ENCODE results near the gene GUCY2F.
A peak's percentile ranks its signal among the peaks of the same experiment; 100 is the strongest.

Gene GUCY2F

DNA sequence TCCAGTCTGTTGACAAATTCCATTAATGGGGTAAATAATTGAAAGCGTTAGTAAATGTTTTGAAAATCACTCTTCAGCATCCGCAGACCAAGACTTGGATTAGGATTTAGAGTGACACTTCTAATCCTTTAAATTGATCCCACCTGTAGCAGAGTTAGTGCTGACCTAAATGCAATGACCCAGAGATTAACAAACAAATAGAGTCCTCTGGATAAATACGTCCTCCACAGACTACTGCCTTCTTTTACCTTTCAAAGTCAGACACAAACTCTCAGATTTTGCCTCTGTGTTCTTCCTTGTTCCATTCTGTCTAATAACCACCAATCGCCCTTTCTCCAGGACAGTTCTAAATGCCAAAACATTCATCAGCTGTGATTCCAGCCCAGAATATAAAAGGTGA lies at the start of gene GUCY2F:
Gene GUCY2F, minus strand, starts transcription at position 101 of the 400 bp plus-strand sequence. CDS start 6,150 bp downstream, outside the sequence.
- DNase-seq (ENCODE audit: low spot score): no peak

DNA sequence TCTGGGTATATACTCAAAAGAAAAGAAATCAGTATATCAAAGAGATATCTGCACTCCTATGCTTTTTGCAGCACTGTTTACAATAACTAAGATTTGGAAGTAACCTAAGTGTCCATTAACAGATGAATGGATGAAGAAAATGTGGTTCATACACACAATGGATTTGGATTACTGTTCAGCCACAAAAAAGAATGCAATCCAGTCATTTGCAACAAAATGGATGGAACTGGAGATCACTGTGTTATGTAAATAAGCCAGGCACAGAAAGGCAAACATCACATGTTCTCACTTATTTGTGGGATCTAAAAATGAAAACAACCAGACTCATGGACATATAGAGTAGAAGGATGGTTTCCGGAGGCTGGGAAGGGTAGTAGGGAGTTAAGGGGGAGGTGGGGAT lies 37.1 kb upstream of the GUCY2F start:
- DNase-seq (ENCODE audit: low spot score): no peak

DNA sequence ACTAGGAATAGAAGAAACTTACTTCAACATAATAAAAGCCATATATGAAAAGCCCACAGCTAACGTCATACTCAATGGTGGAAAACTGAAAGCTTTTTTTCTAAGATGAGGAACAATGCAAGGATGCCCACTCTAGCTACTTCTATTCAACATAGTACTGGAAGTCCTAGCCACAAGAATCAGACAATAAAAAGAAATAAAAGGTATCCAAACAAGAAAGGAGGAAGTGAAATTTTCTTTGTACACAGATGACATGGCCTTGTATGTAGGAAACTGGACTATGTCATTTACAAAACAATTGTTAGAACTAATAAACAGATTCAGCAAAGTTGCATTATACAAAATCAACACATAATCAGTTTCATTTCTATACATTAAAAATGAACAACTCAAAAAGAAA lies 29.2 kb upstream of the GUCY2F start:
- no peak for DNase-seq (ENCODE audit: low spot score)

DNA sequence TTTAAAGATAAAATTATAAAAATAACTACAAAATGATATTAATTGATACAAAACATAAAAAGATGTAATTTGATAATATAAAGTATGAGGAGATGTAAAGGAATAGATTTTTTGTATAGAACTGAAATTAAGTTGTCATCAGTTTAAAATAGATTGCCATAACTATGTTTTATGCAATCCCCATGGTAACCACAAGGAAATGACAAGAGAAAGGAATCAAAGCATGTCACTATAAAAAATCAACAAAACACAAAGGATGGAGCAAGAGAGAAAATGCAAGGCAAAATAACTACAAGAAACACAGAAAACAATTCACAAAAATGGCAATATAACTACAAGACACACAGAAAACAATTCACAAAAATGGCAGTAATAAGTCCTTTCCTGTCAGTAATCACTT lies 27.0 kb upstream of the GUCY2F start:
- DNase-seq (ENCODE audit: low spot score): no peak

DNA sequence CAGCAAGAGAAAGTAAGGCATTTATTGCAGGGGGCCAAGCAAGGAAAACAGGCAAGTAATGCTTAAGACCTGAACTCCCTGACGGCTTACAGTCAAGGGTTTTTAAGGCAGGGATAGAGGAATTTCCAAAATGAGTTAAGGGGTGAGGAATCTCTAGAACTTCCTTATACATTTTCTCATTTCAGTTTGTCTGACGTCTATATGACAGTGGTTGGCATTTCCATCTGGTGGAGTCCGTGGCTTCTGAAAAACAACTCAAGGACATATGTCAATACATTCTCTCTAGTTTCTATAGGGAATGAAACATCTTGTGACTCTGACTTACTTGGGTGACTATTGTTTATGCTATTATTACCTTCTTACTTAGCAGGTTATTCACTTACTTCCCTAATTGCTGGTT lies 19.3 kb upstream of the GUCY2F start:
- no peak for DNase-seq (ENCODE audit: low spot score)

DNA sequence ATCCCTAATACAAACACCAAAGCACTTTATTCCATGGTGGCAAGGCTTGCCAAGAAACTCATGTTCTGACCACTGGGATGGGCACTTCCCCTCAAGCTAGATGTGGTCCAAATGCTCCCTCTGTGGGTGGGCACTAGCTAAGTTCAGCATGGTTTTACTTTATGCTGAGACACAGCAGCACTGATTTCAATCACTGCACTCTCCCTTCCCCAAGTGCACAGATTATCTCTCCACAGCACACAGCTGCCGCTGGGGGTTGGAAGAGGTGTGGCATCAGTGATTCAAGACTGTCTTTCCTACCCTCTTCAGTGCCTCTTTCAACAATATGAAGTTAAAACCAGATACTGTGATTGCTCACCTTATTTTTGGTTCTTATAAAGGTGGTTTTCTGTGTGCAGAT lies 16.5 kb upstream of the GUCY2F start:
- DNase-seq (ENCODE audit: low spot score): no peak

DNA sequence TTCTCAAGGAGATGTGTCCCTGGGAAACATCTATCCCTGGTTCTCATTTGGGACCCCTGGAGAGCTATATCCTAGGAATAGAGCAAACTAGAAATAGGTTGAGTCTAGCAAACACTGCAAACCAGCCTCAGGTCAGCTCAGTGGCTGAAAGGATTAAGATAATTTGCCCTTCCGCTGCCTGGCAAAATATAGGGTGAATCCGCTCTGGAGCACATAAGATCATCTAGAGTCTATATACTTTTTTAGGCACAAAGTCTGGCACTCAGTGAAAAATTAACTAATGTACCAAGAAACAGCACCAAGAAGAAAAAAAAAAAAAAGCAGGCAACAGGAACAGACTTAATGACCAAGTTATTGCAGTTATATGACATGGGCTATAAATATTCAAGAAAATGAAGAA lies 7.3 kb upstream of the GUCY2F start:
- no peak for DNase-seq (ENCODE audit: low spot score)

DNA sequence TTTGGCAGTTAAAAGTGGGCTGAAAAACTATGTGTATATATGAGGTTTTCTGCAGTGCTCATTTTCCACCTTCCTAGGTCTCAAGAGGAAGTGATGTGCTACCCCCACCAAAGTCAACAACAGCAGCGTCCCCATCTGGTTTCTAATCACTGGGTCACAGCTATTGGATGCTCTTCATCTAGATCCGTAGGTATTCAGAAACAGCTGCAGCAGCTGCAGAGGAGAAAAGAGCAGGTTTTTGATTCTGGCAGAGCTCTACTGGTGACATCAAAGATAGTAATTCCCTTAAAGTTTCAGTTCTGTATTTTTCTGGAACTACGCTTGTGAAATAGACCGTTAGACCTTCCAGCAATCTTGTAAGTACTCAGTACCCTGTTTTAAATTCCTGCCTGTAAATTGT lies 5.8 kb upstream of the GUCY2F start:
- no peak for DNase-seq (ENCODE audit: low spot score)

DNA sequence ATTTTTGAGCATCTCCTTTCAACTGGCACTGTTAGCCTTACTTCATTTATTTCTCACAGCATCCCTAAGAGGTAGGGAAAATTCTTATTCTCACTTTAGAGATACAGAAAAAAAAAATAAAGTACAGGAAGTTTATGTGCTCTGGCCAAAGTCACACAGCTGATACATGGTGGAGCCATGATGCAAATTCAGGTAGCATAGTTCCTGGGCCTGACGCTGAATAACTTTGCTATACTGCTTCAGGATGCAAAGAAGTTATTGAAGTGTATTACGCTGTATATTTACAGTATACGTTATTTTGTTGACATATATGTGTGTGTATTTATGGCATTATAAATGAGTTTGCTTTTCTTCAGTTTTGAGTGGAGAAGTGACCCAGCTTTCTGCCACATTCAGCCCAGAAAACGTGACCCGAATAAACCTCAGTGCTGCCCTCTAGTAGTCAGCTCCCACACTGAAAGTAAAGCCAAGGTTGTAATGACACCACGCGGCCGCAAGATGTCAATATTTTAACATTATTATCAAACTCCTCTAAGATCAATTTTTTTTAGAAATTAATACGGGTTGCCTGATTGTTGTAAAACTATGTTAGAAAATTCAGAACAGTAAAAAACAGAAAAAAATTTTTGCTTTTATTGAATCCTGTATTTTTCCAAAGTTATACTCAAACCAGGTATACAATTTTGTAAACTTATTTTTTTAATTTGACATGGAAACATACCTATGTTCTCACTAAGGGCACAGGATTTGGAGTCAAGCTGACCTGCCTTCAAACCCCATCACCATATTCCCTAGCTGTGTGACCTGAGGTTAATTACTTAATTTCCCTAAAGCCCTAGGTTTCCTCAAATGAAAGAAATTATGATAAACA lies 3.8 kb upstream of the GUCY2F start:
- DNase-seq (ENCODE audit: low spot score): peak; percentile 57

DNA sequence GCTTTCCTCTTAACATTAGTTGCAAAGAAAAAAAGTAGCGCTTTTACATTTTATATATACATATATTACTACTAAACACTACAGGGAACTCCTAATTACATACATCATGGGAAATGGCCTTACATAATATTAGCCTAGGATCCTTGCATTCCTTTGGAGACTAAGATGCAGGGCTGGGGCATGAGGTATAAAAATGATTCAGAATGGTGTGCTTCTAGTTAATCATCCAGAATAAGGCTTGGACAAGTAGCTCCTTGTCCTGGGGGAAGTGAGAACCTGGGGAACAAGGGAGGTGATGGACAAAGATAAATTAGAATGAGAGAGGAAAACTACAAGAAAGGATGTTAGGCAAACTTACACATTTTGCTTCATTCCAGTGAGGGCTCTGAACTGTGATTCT lies 3.0 kb upstream of the GUCY2F start:
- DNase-seq (ENCODE audit: low spot score): no peak

DNA sequence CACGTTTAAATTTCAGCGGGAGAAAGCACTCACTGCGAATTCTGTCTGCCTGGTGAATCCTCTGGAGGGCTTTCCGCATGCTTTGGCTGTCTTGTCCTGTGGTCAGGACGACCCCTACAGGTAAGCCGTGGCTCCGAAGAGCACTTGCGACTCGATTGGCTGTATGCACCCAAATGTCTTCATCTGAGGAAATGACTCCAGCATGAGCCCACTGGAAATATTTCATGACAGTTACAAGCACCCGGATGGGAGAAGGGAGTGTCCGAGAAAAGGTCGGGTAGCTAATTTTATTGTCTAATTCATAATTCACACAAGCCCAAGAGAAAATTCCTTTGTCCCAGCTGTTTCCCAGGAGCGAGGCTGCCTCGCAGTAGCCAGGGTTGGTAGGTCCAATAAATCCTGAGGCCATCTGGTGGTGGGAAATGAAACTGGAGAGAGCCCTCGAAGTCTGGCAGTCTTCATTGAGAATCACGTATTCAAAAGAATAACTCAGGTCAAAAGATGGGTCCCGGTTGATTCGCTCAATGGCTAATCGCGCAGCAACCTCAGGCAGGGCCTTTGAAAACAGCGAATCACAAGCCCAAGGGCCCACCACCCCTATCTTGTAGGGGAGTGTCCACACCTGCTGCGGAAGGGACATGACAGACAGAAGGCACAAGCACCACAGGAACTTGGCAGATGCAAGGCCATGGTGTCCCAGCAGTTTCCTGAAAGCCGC lies 6.6 kb downstream of the GUCY2F start:
- peak; percentile 33 for DNase-seq (ENCODE audit: low spot score)

DNA sequence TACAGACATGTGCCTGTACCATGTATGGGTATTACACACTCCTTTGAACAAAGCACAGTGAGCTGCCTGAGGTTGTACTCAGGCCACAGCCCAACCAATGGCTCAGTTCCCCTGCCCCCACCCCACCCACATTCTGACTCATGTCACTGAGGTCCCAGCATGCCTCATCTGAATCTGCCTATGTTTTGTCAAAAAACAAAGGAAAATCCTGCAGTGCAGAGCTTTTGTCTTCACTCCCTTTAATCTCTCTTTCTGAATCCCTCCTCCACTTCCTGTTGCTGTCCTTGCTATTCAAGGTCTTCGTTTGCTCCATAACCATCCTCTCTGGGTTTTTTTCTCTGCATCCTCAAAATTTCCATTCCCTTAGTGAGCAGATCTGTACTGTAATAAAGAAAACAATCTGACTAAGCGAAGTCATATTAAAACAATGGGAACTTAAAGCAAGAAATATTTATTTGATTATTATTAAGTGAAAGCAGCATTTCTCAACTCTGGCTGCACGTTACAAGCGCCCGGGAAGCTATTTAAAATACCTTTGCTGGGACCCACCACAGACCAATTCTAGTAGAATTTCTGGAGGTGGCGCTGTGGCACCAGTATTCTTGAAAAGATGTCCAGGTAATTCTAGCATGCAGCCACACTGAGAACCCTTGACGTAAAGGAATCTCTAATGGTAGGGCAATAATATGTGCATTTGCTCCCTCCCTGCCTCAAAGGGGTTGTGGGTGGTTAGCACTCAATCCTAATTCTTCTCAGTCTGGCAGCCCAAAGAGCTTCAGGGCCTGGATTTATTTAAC lies 8.7 kb downstream of the GUCY2F start:
- peak; percentile 10 for DNase-seq (ENCODE audit: low spot score)

DNA sequence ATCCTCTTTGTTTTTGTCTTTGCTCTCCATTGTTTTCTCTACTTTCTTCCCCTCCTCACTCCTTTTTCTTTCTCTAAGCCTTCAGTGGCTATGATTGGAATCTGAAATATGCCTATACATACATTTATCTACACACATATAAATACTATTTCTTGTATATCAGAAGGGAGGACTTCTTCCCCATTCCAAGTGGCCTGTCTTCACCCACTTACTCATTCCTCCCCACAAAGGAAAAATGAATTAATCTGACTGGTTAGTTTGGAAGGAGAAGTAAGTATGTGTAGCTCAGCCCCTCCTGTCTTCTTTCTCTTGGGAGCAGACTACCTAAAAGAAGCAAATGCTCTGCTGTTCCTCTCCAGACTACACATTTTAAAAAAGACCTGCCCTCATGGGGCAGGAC lies 17.7 kb downstream of the GUCY2F start:
- DNase-seq (ENCODE audit: low spot score): no peak

DNA sequence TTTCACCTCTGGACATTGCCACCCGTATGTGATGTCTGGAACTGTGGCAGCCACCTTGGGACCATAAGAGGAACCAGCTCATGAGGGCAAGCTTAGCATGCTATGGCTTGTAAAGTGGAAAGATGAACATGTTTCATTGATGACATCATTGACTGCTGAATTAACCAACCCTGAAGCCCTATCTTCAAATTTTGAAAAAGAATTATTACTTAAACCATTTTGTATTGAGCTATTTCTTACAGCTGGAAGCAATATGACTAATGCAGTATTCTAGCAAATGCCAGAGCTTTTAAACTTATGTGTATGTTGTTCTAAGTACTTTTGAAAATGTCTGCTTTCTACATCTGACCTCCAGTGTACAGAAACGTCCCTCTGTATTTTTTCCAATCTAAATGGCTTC lies 18.1 kb downstream of the GUCY2F start:
- DNase-seq (ENCODE audit: low spot score): no peak

DNA sequence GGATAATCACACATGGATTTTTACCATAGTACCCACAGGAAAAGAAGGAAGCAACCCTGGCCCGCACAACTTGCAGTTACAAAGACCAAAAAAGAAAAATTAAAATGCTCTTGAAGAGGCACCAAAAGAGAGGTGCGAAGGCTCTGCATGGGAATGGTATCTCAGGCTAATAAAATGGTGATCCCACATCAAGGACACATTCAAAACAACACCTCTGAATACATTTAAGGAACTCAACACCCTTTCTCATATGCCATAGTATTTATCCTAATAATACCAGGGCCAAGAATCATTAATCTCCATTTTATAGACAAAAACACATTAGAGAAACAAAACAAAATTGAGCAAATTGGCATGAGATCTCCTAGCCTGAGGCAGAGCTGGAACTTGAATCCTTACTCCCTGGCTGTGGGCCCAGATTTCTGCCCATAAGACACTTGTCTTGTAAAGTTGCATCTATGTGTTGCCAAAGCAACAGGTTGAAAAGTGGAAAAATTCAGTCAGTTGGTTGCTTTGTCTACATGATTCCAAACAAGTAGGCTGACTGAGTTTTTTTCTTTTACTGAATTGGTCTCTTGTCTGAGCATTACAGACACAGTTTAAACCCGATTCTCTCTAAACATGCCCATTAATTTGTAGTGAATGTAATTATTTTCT lies 33.5 kb downstream of the GUCY2F start:
- DNase-seq (ENCODE audit: low spot score): peak; percentile 0

DNA sequence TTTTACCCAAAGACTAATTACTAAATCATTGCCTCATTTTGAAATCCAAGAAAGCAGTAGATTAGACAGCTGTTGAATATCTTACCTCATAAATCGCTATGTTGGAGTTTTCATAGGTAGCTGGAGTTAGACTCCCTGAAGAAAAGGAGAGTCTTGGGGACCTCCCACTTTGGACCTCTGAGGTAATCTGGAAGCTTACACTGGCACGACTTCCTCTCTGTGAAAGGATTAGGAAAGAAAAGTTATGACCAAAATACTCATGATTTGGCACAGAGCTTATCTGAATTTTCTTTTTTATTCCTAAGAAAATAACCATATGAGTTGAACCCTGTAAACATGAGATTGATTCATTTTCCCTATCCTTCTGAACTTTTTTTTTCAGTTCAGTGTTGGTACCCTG lies 40.6 kb downstream of the GUCY2F start:
- no peak for DNase-seq (ENCODE audit: low spot score)

DNA sequence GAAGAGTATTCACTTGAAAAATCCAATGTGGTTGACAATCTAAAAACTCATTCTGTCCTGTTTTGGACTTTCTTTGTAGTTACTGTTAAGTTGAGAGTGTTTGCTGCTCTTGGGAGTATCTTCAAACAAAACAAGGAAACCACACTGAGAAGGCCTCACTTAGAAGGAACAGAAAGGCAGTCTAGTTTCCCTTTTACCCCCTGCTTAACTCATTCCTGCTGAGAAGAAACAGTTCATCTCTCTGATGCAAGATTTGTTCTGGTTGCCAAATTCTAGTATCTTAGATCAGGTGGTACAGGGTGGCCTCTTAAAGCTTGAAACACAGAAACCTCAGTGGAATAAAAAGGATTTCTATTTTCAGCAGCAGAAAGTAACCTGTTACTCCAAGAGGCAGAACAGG lies 41.4 kb downstream of the GUCY2F start:
- DNase-seq (ENCODE audit: low spot score): no peak

DNA sequence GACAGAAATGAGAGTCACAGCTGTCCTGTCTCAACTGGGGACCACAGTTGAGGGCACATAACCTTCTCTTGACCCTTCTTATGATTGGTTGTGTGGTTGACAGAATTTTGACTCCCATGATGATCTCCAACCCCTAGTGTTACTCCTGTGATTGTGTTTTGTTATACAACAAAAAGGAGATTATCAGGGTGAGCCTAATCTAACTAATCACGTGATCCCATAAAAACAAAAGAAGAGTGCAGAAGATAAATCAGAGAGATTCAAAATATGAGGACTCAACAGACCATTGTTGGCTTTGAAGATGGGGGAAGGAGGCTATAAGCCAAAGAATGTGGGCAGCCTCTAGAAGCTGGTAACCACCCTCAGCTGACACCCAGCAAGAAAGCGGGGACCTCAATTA lies 72.7 kb downstream of the GUCY2F start:
- DNase-seq (ENCODE audit: low spot score): no peak

DNA sequence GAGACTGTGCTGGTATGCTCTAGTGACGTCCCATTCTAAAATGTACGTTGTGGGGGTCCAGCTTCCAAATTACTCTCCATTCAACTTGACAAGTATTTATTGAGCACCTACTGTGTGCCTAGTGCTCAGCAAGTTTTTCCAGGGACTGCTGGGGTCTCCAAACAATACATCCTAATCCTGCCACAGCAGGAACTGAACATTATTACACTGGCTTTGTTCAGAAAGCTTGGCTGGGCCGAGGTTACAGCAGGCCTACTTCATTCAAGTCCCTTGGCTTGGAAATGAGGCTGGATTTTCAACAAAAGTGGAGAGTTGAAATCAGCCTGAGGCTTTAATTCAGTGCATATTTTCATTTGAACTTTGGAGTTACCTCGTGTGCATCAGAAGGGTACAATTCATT lies 78.0 kb downstream of the GUCY2F start:
- DNase-seq (ENCODE audit: low spot score): no peak

DNA sequence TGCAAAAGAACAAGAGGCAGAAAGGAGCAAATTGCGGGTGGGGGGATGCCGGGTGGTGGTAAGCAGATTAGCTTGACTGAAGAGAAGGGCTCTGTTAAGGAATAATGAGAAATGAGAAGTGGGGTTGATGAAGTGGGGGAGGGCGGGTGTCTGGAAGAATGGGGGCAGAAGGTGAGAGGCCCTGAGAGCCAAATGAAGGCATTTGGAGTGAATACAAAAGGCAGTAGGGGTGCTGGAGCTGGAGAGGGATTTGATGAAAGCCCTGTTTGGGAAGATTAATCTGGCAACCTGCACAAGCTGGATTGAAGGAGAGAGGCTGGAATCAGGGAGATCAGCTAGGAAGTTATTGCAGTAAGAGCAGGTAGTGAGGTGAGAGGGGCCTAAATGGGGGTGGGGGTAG lies 82.1 kb downstream of the GUCY2F start:
- DNase-seq (ENCODE audit: low spot score): no peak

DNA sequence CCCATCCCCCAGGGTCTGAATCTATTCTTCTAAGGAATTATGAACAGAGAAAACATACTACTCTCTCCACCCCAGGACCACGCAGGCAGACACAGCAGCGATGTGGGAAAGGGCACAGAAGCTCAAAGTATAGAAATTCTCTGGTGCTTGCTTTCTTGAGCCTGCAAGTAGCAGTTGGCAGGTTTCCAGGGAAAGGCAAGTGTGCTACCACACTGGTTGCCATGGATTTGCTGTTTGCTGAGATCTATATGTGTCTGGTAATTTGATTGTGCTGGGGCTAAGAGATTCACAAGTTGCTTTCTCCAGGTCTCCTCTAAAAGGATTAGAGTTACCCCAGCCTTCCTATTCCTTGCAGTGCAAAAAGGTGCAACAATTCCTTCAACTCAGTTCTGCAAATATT lies 83.1 kb downstream of the GUCY2F start:
- no peak for DNase-seq (ENCODE audit: low spot score)

DNA sequence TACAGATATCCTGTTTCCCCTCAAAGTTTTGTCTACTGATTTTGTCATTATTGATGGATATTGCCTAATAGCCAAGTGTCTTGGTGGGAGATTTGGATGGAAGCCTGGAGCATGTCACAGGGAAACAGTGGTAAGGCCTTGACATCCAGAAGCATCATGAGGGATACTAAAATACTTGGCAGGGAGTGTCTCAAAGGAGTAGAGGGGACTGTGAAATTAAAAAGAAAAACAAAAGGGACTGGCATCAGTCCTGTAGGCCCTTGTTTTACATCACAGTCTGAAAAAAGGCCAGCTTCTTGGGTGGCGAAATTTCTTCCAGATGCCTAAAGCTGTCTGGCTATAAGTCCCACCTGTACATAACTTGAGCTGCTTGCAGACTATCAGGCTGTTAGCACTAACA lies 83.8 kb downstream of the GUCY2F start:
- no peak for DNase-seq (ENCODE audit: low spot score)

All from cerebellar cortex (tissue), 1 donor.